DMS114 treated with DMSO at 0.1 percent for 48 hours (cell line): Measurements from ENCODE around the gene TEX36.
A peak's percentile ranks its signal among the peaks of the same experiment; 100 is the strongest.
"Not testable (repeated sequence)": the region's sequence is repeated elsewhere in the genome, so short reads cannot be mapped to it uniquely, and the experiment has no call there.

Experiments
- DNase-seq: peaks from one replicate; lab custom pipeline; 2025; ENCODE audit not compliant: unreplicated experiment; lab: John Stamatoyannopoulos, UW

TEX36 gene

DNA sequence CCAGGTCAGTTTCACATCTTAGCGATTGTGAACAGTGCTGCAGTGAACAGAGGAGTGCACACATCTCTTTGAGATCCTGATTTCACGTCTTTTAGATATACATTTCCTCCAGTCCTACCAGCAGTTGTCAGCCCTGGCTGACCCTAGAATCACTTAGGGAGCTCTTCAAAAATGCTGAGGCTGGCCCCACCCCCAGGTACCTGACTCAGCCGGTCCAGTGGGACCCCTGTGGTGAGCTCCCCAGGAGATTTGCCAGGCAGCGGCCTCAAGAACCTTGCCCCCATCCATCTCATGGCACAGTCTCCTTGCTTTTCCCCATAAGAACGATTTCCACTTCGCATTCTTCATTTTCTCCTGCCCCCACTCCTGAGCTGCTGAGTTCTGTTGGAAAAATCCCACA, 45.5 kb downstream of the TEX36 start:
- DNase-seq = no peak

- DNase-seq = no peak
Measured at GRCh38 chr10:125634606-125635005, 48.4 kb downstream of the TEX36 start.

GRCh38 chr10:125633517-125633999, 49.4 kb downstream of the TEX36 start:
- no peak for DNase-seq

DNA sequence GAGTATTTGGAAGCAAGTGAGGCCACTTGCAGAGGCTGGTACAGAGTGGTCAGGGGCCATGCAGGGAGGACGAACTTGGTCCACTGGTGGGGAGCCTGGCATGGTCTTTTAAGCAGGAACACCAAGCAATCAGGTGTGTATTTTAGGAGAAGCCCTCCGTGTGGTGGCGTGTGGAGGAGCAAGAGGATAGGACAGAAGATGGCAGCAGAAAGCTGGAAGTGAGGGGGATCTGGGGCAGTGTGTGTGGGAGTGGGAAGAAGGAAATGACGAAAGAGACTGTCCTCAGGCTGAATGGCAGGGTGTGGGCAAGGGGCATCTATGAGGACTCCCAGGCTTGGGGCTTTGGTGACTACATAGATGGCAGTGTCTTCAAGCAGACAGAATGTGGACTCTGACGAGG, 51.2 kb downstream of the TEX36 start:
- DNase-seq = no peak

DNA sequence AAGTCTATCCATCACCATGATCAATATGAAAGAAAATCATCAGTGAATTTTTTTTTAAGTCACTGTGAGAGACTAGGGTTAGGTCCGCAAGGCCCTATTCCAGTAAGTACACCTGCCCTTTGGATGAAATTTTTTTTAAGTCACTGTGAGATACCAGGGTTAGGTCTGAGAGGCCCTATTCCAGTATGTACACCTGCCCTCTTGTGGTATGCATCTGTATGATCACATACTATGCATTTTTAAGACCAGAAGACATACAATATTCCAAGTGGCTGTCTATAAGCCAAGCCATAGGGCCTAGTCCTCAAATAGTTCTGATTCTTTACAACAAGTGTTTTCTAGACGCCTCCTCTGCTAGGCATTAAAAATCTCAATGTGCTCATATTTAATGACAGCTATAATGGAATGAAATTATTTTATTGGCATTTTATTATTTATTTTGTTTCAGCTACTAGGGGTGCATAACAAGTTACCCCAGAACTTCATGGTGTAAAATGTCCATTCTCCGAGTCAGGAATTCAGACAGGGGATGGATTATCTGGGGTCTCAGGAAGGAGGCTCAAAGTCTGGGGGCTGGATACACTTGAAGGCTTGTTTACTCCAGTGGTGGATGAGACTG, 53.1 kb downstream of the TEX36 start:
- peak; percentile 69 for DNase-seq

GRCh38 chr10:125628104-125629049, 54.6 kb downstream of the TEX36 start:
- no peak for DNase-seq

- DNase-seq = no peak
Measured at GRCh38 chr10:125627646-125628045, 55.3 kb downstream of the TEX36 start.

GRCh38 chr10:125626671-125627070, 56.3 kb downstream of the TEX36 start:
- DNase-seq = no peak

DNA sequence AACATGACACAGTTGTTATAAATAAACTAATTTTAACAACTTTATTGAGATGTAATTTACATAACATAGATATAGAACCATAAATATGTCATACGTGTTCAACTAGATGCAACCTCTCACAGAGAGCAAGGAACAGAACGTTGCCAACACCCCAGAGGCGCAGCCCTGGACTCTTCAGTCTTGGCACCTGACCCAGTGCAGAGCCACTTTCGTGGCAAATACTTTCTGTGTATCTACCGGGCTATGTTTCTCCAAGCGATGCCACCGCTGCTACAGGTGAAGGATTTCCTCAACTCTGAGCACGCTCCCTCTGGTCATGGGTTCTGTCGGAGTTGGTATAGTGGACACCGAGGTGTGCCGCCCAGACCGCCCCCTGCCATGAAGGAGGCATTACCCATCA, 57.4 kb downstream of the TEX36 start:
- no peak for DNase-seq

- DNase-seq = no peak
Measured at GRCh38 chr10:125624800-125625199, 58.2 kb downstream of the TEX36 start.

GRCh38 chr10:125621052-125621451, 61.9 kb downstream of the TEX36 start:
- no peak for DNase-seq

GRCh38 chr10:125620401-125620800, 62.6 kb downstream of the TEX36 start:
- no peak for DNase-seq

GRCh38 chr10:125613062-125613461, 69.9 kb downstream of the TEX36 start:
- DNase-seq = not testable (repeated sequence)

GRCh38 chr10:125611756-125612155, 71.2 kb downstream of the TEX36 start:
- no peak for DNase-seq

DNA sequence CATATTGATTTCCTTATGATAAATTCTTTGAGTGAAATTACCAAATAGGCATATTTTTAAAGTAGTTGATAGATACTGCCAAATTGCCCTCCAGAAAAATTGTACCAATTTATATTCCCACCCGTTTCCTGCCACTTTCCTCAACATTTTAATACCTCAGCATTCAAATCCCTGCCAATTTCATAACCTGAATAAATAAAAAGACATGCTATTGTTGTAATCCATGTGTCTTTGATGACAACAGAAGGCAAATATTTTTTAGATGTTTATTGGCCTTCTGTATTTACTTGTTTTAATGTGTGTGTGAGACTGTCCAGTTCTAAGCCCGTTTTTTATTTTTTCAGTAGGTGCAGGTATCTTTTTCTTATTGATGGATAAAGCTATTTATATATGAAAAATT, 71.7 kb downstream of the TEX36 start:
- DNase-seq = no peak

DNA sequence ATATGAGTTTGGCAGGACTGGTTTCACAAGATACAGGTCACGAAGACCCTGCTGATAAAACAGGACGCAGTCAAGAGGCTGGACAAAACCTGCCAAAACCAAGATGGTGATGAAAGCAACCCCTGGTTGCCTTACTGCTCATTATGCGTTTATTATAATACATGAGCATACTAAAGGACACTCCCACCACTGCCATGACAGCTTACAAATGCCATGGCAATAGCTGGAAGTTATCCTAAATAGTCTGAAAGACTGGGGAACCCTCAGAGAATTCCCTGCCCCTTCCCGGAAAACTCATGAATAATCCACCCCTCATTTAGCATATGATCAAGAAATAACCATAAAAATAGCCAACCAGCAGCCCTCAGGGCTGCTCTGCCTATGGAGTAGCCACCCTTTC, 73.1 kb downstream of the TEX36 start:
- DNase-seq = no peak

- DNase-seq = no peak
Measured at GRCh38 chr10:125608474-125608873, 74.5 kb downstream of the TEX36 start.

DNA sequence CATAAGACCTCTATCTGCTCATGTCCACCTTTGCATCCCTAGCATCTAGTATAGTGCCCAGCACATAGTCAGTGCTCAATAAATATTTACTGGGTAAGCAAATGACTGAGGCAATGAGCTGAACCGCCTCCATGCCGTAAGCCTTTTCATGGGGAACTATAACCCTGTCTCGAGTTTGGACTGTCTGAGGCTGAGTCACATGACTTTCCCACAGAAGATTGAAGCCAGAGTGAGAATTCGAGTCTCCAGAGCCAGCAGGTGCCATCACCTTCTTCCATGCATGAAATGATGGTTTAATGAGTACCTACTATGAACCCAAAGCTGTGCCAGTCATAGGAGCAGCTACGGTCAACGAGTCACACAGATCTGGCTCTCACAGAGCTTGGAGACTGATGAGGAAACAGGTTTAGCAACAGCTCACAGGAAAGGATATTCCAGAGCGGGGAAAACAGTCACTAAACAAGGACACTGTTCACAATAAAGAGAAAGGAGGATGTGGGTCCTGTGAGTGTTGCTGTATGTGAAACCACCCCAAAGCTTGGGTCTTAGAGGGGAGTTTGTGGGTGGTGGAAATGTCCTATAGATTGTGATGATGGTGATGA, 75.2 kb downstream of the TEX36 start:
- no peak for DNase-seq

DNA sequence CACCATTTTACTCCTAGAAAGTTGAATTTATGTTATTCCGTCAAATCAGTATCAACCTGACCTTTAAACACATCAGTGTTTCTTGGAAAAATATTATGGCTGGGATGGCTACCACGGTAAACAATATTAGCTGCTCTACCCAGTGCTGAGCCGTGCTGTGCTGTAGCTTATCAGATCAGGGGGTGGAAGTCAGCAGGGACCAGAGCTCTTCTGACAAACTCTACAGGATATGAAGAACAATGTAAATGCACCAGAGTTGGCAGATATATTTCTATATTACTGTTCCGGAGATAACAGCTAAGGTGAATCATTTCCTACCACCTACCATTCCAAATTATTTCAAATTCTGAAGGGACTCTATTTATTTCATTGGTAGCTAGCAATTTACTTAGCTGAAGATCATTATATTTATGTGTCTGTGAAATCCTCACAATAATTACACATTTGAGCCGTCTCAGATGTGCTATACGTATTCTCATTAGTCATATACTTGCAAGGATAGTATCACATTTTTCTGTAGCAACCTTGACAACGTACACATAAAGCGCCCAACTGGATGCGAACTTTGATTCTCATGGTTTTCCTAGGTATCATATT, 76.5 kb downstream of the TEX36 start:
- no peak for DNase-seq
